Neural cell (in vitro differentiated cells): ENCODE results near the gene CNKSR2.

Source experiments
- EZH2 ChIP-seq: fragments of 200-600, 300-800 bp; shearing (Covaris generic), sonication (generic); IDR thresholded peaks from 2 replicates; pipeline ENCODE4 v1.6.1; 2014; ENCODE audit warnings: antibody characterized with exemption, low read length, borderline replicate concordance, mild to moderate bottlenecking; ENCODE audit not compliant: insufficient read depth, poor library complexity, severe bottlenecking
- POLR2AphosphoS5 ChIP-seq: IDR thresholded peaks from 2 replicates; pipeline ENCODE4 v1.6.1; 2012
- SMC3 ChIP-seq: fragments of 450-650 bp; conservative IDR thresholded peaks from 2 replicates; pipeline ENCODE4 v1.6.1; 2014; ENCODE audit warnings: antibody characterized with exemption, mild to moderate bottlenecking, moderate library complexity; ENCODE audit not compliant: poor library complexity
- TAF1 ChIP-seq: IDR thresholded peaks from 2 replicates; pipeline ENCODE4 v1.6.1; 2012; ENCODE audit warnings: low read depth
- TF ChIP-seq, protein P1 (sequence below): fragments of 450-650 bp; IDR thresholded peaks from 2 replicates; pipeline ENCODE4 v1.5.1; 2014; ENCODE audit warnings: antibody characterized with exemption, mild to moderate bottlenecking, moderate library complexity; ENCODE audit not compliant: poor library complexity, severe bottlenecking
- TF ChIP-seq, protein P2 (sequence below): IDR thresholded peaks from 2 replicates; pipeline ENCODE4 v1.6.1; 2012; ENCODE audit warnings: borderline replicate concordance

DNA sequence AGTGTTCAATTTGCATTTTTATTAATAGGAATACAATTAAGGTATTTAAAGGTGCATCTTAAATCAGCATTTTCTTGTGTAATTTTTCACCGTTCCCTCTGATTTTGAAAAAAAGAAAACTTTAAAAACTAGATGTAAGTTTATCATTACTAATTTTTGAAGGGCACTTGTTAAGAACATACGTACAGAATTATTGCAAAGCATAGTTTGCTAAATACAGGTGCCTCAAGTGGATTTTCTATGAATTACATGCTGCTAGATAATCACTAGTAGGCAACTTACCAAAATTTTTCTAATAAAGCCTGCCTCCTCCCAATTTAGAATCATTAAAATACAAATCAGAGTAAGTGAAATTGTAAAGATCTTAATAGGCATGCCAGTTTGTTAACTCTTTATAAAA, 8.5 kb downstream of the CNKSR2 start:
- TF ChIP-seq, protein P1, sequence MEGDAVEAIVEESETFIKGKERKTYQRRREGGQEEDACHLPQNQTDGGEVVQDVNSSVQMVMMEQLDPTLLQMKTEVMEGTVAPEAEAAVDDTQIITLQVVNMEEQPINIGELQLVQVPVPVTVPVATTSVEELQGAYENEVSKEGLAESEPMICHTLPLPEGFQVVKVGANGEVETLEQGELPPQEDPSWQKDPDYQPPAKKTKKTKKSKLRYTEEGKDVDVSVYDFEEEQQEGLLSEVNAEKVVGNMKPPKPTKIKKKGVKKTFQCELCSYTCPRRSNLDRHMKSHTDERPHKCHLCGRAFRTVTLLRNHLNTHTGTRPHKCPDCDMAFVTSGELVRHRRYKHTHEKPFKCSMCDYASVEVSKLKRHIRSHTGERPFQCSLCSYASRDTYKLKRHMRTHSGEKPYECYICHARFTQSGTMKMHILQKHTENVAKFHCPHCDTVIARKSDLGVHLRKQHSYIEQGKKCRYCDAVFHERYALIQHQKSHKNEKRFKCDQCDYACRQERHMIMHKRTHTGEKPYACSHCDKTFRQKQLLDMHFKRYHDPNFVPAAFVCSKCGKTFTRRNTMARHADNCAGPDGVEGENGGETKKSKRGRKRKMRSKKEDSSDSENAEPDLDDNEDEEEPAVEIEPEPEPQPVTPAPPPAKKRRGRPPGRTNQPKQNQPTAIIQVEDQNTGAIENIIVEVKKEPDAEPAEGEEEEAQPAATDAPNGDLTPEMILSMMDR = peak; percentile 30
- TF ChIP-seq POLR2AphosphoS5 = no peak
- no peak for TF ChIP-seq TAF1
- TF ChIP-seq, protein P2, sequence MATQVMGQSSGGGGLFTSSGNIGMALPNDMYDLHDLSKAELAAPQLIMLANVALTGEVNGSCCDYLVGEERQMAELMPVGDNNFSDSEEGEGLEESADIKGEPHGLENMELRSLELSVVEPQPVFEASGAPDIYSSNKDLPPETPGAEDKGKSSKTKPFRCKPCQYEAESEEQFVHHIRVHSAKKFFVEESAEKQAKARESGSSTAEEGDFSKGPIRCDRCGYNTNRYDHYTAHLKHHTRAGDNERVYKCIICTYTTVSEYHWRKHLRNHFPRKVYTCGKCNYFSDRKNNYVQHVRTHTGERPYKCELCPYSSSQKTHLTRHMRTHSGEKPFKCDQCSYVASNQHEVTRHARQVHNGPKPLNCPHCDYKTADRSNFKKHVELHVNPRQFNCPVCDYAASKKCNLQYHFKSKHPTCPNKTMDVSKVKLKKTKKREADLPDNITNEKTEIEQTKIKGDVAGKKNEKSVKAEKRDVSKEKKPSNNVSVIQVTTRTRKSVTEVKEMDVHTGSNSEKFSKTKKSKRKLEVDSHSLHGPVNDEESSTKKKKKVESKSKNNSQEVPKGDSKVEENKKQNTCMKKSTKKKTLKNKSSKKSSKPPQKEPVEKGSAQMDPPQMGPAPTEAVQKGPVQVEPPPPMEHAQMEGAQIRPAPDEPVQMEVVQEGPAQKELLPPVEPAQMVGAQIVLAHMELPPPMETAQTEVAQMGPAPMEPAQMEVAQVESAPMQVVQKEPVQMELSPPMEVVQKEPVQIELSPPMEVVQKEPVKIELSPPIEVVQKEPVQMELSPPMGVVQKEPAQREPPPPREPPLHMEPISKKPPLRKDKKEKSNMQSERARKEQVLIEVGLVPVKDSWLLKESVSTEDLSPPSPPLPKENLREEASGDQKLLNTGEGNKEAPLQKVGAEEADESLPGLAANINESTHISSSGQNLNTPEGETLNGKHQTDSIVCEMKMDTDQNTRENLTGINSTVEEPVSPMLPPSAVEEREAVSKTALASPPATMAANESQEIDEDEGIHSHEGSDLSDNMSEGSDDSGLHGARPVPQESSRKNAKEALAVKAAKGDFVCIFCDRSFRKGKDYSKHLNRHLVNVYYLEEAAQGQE = no peak
- TF ChIP-seq SMC3 = no peak
- TF ChIP-seq EZH2 = no peak
